Measurements from ENCODE around the gene PFKFB4. TPM values are rescaled to one million over a fixed set of nuclear protein-coding genes. Genes with fewer than 3 reads are reported as not detected.

The PFKFB4 gene
- total and polyA plus RNA-seq, 2 of the 4 experiments (the other 2 are of a cell fraction), result 16.9 to 17.0 TPM

DNA sequence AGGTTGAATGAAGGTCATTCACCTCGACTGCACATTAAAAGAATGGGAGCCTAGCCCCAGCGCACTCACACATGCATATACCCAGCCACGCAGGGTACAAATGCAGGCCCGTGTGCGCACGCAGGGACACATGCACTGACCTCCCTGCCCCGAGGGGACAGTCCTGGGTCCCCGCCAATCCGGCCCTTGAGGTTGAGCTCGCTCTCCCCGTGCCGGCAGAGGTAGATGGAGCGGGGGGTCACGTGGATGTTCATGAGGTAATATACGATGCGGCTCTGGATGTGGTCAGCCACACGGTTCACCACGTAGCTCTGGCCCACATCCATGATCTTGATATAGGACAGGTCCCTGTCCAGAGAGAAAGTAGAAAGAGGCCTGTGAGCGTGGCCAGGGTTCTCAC is 20.5 kb downstream of the PFKFB4 start:
- Histone ChIP-seq H4K91ac (ENCODE audit: insufficient read depth, low read depth, low read length) (no peak overlapping the region), H3K27ac (ENCODE audit: insufficient read depth, low read length) (no peak overlapping the region), H2BK5ac (ENCODE audit: low read depth, low read length, poor library complexity, severe bottlenecking) (no peak overlapping the region), H3K56ac (ENCODE audit: extremely low read depth, insufficient read depth, low read length) (no peak overlapping the region), H2BK20ac (ENCODE audit: low read depth, low read length) (no peak overlapping the region), H3K23ac (ENCODE audit: low read depth, low read length) (no peak overlapping the region), H3K9me1 (ENCODE audit: insufficient read depth, low read length) (peaks cover 5% of the 10 kb centered on the region; the same call in 1 of the 2 replicates), H3K4me1 (ENCODE audit: control insufficient read depth, insufficient read depth, low read length) (no peaks in the 10 kb centered on the region), H3K9ac (ENCODE audit: low read depth, low read length) (no peak overlapping the region), H3K4me3 (ENCODE audit: insufficient read depth, low read depth, low read length) (no peak overlapping the region), H3K9me3 (ENCODE audit: control insufficient read depth, insufficient read depth, low read length) (no peaks in the 10 kb centered on the region), H2BK120ac (ENCODE audit: low read depth, low read length) (no peak overlapping the region), H3K36me3 (ENCODE audit: control insufficient read depth, insufficient read depth, low read length) (peaks cover 49% of the 10 kb centered on the region), H2AK9ac (replicated peaks; ENCODE audit: low read depth, low read length, poor library complexity) (no peak overlapping the region), H3K4ac (ENCODE audit: low read depth, low read length) (no peak overlapping the region), H3K14ac (replicated peaks; ENCODE audit: low read depth, low read length) (no peak overlapping the region), H2AFZ (replicated peaks; ENCODE audit: low read length, poor library complexity) (no peak overlapping the region), H4K8ac (ENCODE audit: low read depth in 2 of 2, low read length in 2 of 2) (no peak overlapping the region), H3K27me3 (ENCODE audit: control insufficient read depth, insufficient read depth, low read length) (no peaks in the 10 kb centered on the region), H4K5ac (ENCODE audit: low read depth, low read length) (no peak overlapping the region), H2AK5ac (ENCODE audit: low read depth, low read length) (no peak overlapping the region), H4K20me1 (ENCODE audit: insufficient read depth, low read length) (no peaks in the 10 kb centered on the region; the same call in 1 of the 2 replicates), H2BK15ac (ENCODE audit: low read depth, low read length) (no peak overlapping the region), H3K79me1 (ENCODE audit: low read depth in 1 of 2, low read length in 2 of 2) (peaks cover 0 to 4% of the 10 kb centered on the region in 2 experiments; a peak in 2 of 4 replicates), H3K18ac (ENCODE audit: low read depth, low read length) (no peak overlapping the region), H3K4me2 (ENCODE audit: low read depth, low read length) (no peak overlapping the region)
- in situ Hi-C loops (cut with MboI; ENCODE audit: low sequenced_read_pairs), result no loop called here
- dilution Hi-C loops (cut with HindIII; ENCODE audit: low sequenced_read_pairs, unreplicated experiment), result no loop called here
- POLR2A ChIA-PET (ENCODE audit: unreplicated experiment), result no interaction called here
- DNase-seq, result no peak
- no TSS peak for BruUV-seq (replicated peaks)
- no peak for TF ChIP-seq RAD21 (IDR thresholded peaks at IDR 0.05; ENCODE audit: low read length)
- CTCF ChIA-PET, result no interaction called here
- no peak for ATAC-seq (ENCODE audit: low read depth)
- 90% methylated on average over 9 of the region's 19 CpGs; no CpG with 5 or more reads in 1 of the 2 experiments for WGBS, 2 experiments (ENCODE audit: extremely low coverage in 2 of 2, insufficient read length in 1 of 2)
- intact Hi-C loops (cut with micrococcal nuclease), result no loop called here
